ENCODE data around the gene VAT1L. TPM values are rescaled to one million over a fixed set of nuclear protein-coding genes. Genes with fewer than 3 reads are reported as not detected.

The VAT1L gene
- total RNA-seq, 2 donors from 2014 or later = 0.33 to 2.3 TPM

DNA sequence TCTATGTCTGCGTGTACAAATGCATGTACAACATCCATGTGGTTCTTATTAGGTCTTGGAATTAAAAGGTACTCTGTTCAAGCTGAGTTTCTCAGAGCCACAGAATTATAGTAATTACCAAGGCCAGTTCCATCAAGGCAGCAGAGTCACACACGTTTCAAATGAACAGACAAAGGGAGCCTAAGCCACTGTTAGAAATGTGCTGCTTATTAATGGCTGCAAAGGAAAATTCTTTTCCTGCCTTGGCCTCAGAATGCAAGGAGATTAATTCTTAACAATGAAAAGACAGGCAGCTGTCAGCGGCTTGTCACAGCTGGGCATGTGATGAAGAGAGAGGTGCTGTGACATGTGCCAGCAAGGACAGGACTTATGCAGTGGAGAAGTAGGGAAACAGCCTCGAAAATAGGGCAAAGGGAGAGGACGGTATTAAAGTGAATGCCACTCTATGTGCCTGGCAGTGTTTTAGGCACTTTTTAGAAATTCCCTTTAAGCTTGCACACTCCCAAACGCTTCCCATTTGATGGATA is 133.9 kb downstream of the VAT1L start:
- Histone ChIP-seq H3K4me3 (no peak overlapping the region), H3K4me1 (peaks cover 18% of the 10 kb centered on the region)

DNA sequence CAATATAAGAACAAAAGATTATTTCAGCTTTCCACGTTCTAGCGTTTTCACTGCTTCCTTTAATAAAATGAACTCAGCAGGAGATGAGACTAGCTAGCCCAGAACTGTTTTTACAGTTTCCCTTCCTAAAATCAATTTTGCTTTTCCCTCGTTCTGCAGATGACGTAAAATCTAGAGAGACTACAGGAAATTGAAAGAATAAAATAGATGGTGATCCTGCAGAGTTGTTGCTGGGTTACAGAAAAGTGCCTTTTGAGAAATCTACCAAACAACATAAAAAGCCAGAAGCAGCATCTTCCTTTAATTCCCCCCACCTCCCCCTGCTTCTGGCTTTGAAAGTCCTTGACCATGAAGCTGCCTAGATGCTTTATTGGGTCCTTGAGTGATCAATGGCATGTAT is 137.2 kb downstream of the VAT1L start:
- TF ChIP-seq, protein P1, sequence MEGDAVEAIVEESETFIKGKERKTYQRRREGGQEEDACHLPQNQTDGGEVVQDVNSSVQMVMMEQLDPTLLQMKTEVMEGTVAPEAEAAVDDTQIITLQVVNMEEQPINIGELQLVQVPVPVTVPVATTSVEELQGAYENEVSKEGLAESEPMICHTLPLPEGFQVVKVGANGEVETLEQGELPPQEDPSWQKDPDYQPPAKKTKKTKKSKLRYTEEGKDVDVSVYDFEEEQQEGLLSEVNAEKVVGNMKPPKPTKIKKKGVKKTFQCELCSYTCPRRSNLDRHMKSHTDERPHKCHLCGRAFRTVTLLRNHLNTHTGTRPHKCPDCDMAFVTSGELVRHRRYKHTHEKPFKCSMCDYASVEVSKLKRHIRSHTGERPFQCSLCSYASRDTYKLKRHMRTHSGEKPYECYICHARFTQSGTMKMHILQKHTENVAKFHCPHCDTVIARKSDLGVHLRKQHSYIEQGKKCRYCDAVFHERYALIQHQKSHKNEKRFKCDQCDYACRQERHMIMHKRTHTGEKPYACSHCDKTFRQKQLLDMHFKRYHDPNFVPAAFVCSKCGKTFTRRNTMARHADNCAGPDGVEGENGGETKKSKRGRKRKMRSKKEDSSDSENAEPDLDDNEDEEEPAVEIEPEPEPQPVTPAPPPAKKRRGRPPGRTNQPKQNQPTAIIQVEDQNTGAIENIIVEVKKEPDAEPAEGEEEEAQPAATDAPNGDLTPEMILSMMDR (IDR thresholded peaks at IDR 0.05) = no peak
- TF ChIP-seq POLR2A (IDR thresholded peaks at IDR 0.05) = no peak
- intact Hi-C loops (cut with DNase I) = no loop called here
- Histone ChIP-seq H3K4me3 (no peak overlapping the region), H3K36me3 (replicated peaks in 1 of 2; ENCODE audit: insufficient read depth in 1 of 2, low read depth in 2 of 2) (no peaks in the 10 kb centered on the region), H3K4me1 (no peaks in the 10 kb centered on the region), H3K9me3 (no peaks in the 10 kb centered on the region), H3K27ac (no peak overlapping the region), H3K27me3 (no peaks in the 10 kb centered on the region)
- WGBS, 2 donors = 59 to 67% methylated on average over 4 of the region's 4 CpGs
- ATAC-seq = no peak
- no peak for DNase-seq

More for the DNA sequence above, 133.9 kb downstream of the VAT1L start:
- intact Hi-C loops (cut with DNase I) = no loop called here
- Histone ChIP-seq H3K27me3 (no peaks in the 10 kb centered on the region), H3K9me3 (no peaks in the 10 kb centered on the region), H3K36me3 (replicated peaks in 1 of 2; ENCODE audit: insufficient read depth in 1 of 2, low read depth in 2 of 2) (no peaks in the 10 kb centered on the region), H3K27ac (no peak overlapping the region)
- ATAC-seq (no peak), DNase-seq (no peak)
- 78 to 81% methylated on average over 6 of the region's 6 CpGs for whole genome bisulfite sequencing, 2 donors
- TF ChIP-seq, protein P1 (IDR thresholded peaks at IDR 0.05) = no peak
- TF ChIP-seq POLR2A (IDR thresholded peaks at IDR 0.05) = no peak

DNA sequence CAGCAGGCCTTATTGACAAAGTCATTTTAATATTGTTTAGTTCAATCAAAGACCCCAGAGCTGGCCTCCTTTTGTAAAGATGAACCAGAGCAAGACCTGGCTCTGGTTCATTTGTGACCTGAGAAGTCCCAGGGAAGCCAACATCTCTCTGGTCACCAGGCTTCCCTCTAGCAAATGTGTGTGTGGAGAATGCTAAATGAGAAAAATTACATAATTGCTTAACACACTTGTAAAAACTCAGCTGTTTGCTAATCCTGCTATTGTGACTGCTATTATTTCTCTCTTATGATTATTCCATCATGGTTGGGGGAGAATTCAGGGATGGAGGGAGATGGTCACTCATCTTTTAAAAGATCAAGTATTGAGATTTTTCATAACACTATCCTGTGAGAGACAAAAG is 139.7 kb downstream of the VAT1L start:
- intact Hi-C loops (cut with DNase I) = no loop called here
- H3K4me3 ChIP-seq = no peak overlapping the region
- no peaks in the 10 kb centered on the region for H3K9me3 ChIP-seq
- no peaks in the 10 kb centered on the region for H3K4me1 ChIP-seq
- H3K27me3 ChIP-seq = no peaks in the 10 kb centered on the region
- TF ChIP-seq, protein P1 (IDR thresholded peaks at IDR 0.05) = no peak
- TF ChIP-seq POLR2A (IDR thresholded peaks at IDR 0.05) = no peak
- H3K36me3 ChIP-seq (replicated peaks in 1 of 2; ENCODE audit: insufficient read depth in 1 of 2, low read depth in 2 of 2) = no peaks in the 10 kb centered on the region
- ATAC-seq (no peak), DNase-seq (no peak)
- no peak overlapping the region for H3K27ac ChIP-seq

DNA sequence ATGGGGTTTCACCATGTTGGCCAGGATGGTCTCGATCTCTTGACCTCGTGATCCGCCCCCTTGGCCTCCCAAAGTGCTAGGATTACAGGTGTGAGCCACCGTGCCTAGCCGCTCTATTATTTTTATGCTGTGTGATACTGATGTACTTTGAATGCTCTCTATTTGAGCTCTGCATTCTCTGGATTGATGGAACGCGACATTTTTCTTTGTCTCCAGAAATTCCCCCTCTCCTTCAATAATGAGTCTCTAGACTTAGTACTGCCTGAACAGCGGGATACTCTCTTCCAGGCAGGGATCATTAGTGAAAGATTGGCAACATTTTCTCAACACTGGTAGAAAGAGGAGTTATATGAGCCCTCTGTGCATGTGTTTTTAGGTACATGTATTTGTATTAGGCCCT is 140.6 kb downstream of the VAT1L start:
- Histone ChIP-seq H3K27ac (no peak overlapping the region), H3K36me3 (replicated peaks in 1 of 2; ENCODE audit: insufficient read depth in 1 of 2, low read depth in 2 of 2) (no peaks in the 10 kb centered on the region), H3K4me1 (no peaks in the 10 kb centered on the region), H3K4me3 (no peak overlapping the region), H3K27me3 (no peaks in the 10 kb centered on the region), H3K9me3 (no peaks in the 10 kb centered on the region)
- DNase-seq (no peak), ATAC-seq (no peak)
- 89 to 93% methylated on average over 8 of the region's 8 CpGs for WGBS, 2 donors
- no peak for TF ChIP-seq POLR2A (IDR thresholded peaks at IDR 0.05)
- TF ChIP-seq, protein P1 (IDR thresholded peaks at IDR 0.05) = no peak
- intact Hi-C loops (cut with DNase I) = no loop called here

DNA sequence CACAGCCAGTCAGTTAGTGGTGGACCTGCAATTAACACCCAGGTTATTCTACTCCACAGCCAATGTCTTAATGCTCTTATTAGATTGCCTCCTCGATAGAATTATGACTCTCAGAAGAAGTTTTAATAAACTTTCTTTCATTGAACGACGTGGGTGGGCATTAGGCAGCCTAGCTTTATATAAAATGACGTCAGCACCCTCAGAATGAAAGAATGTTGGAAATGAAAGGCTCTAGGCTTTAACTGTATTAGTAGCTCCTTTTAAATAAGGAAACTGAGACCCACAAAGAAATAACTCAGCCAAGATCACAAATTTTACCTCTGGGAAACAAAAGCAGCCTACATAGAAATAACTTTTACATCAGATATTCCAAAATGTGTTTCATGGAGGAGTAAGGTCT is 142.7 kb downstream of the VAT1L start:
- intact Hi-C loops (cut with DNase I) = no loop called here
- WGBS, 2 donors = 64 to 66% methylated on average over 4 of the region's 4 CpGs
- TF ChIP-seq, protein P1 (IDR thresholded peaks at IDR 0.05) = no peak
- no peak for TF ChIP-seq POLR2A (IDR thresholded peaks at IDR 0.05)
- H3K27me3 ChIP-seq = no peaks in the 10 kb centered on the region
- no peaks in the 10 kb centered on the region for H3K36me3 ChIP-seq (replicated peaks in 1 of 2; ENCODE audit: insufficient read depth in 1 of 2, low read depth in 2 of 2)
- no peak overlapping the region for H3K4me3 ChIP-seq
- H3K9me3 ChIP-seq = no peaks in the 10 kb centered on the region
- H3K27ac ChIP-seq = no peak overlapping the region
- no peak for DNase-seq
- no peak for ATAC-seq
- no peaks in the 10 kb centered on the region for H3K4me1 ChIP-seq
